NCI-H524 (cell line): ENCODE data around the gene DOC2A.

Experiments
- DNase-seq, 2 experiments: peaks; one replicate each; lab custom pipeline; 2025; lab: John Stamatoyannopoulos, UW

Gene DOC2A

GRCh38 chr16:30005341-30006094 is 5.3 kb downstream of the DOC2A start:
- peak; percentile 42 to 71 for DNase-seq

GRCh38 chr16:30004811-30005242 is 6.0 kb downstream of the DOC2A start:
- peak; percentile 65 to 85 for DNase-seq

GRCh38 chr16:30004424-30004776 is 6.4 kb downstream of the DOC2A start:
- DNase-seq = no peak

- no peak for DNase-seq
These were observed 7.0 kb downstream of the DOC2A start for GRCh38 chr16:30003670-30004423.

- no peak for DNase-seq
These were observed 8.0 kb downstream of the DOC2A start for GRCh38 chr16:30002614-30003346.

- DNase-seq = no peak
These were observed 9.8 kb downstream of the DOC2A start for GRCh38 chr16:30000735-30001631.

GRCh38 chr16:29999605-30000004 is 11.2 kb downstream of the DOC2A start:
- no peak for DNase-seq

GRCh38 chr16:29996766-29997250 is 14.0 kb downstream of the DOC2A start:
- peak in 1 of 2 experiments; percentile 27 for DNase-seq

- peak; percentile 97 for DNase-seq
These were observed 14.7 kb downstream of the DOC2A start, which contains the start of gene INO80E for GRCh38 chr16:29995911-29996765. Gene INO80E (plus strand): TSS chr16:29996241. CDS start chr16:29996311, 70 bp downstream.

- DNase-seq = peak; percentile 71 to 90
These were observed 15.4 kb downstream of the DOC2A start, which contains the start of gene HIRIP3 for GRCh38 chr16:29995324-29995910. Gene HIRIP3 (minus strand): TSS chr16:29995617. CDS start chr16:29995605, 12 bp downstream.

GRCh38 chr16:29994600-29995323 is 16.1 kb downstream of the DOC2A start:
- peak in 1 of 2 experiments; percentile 47 for DNase-seq

- DNase-seq = no peak
These were observed 16.8 kb downstream of the DOC2A start for GRCh38 chr16:29993903-29994599.

GRCh38 chr16:29993191-29993902 is 17.5 kb downstream of the DOC2A start:
- DNase-seq = no peak

- DNase-seq = no peak
These were observed 18.4 kb downstream of the DOC2A start for GRCh38 chr16:29992344-29992967.

GRCh38 chr16:29991571-29991904 is 19.3 kb downstream of the DOC2A start:
- no peak for DNase-seq

GRCh38 chr16:29990883-29991570 is 19.8 kb downstream of the DOC2A start:
- no peak for DNase-seq

GRCh38 chr16:29990034-29990433 is 20.8 kb downstream of the DOC2A start:
- no peak for DNase-seq
